ENCODE data around the gene C14orf119.

C14orf119 gene

DNA sequence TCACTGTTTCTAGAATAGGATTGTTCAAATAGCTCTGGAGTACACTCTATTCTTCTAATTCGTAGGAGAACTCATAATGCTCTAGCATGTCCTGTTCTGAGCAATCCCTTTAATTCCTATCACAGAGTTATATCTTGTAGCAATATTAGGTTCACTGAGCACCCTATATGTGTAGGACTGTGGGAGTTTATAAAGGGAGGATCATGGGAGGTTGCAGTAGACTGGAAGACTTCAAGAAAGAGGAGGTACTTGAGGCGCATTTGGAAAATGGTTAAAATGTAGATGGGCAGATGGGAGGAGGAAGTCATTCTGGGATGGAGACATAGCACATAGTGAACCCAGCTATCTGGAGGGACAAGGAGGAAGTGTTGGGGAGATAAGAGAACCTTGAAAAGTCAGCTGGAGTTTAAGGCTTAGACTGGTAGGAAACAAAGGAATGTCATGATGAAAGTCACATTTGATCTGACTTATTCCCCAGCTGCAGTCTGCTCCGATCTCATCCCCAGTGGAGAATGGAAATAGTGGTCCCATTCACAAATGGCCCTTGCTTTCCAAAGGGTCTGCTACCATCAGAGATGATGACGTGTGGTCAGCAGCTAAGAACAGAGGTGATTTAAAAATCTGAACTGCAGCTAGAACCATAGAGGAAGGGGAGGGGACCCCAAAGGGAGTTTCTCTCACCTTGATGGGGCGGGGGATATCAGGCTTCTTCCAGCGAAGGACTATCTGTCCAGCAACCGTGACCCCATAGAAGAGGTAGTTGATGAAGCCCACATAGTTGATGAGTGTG, 33.9 kb downstream of the C14orf119 start:
- no peak for DNase-seq

DNA sequence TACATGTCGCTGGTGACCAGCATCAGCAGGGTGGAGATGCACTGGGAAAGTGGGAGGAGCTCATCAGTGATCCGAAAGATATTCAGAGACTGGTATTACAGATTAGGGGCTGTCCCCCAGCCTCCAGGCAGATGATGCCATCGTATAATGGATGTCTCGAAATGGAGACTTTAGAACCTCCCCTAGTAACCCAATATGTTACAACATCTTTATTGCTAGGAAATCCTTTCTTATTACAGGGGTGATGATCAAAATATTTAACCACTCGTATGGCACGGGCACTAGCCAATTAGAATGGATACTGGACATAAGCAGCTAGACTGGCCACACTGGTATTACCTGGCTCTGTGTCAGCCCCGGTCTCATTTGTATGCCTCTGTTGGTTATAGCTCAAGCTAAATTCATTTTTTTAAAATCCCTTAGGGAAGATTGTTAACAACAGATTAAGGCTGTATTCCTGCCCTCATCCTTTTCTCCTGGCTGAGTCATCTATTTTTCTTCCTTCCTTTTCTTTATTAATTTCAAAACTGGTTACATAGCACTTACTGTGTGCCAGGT, 34.5 kb downstream of the C14orf119 start:
- DNase-seq, result no peak

GRCh38 chr14:23130871-23131270, 35.6 kb downstream of the C14orf119 start:
- no peak for DNase-seq

DNA sequence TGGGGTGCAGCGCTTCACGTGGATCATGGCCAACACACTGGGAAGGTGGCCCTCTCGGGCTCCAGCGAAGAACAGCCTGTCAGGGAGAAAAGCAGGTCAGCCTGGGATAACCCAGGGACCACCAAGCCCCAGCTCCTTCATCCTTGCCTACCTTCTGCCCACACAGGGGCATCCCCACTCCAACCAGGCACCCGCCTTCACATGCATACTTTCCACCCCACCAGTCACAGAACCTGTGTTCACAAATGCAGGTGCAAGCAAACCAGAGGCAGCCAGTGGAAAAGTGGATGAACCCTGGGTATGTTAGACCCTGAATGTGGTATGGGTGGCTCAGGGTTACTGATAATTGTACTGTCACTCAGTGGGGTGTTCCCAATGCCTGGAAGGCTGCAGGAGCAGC, 36.2 kb downstream of the C14orf119 start:
- DNase-seq, result no peak

DNA sequence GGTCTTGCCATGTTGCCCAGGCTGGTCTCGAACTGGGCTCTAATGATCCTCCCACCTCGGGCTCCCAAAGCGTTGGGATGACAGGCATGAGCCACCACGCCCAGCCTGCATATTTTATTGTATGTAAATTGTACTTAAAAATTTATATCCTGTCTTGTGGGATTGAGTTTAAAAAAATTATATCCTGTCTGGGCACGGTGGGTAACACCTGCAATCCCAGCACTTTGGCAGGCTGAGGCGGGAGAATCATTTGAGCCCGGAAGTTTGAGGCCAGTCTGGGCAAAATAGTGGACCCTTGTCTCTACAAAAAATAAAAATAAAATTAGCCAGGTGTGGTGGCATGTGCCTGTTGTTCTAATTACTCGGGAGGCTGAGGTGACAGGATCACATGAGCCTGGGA, 37.7 kb downstream of the C14orf119 start:
- no peak for DNase-seq

GRCh38 chr14:23136566-23137133, 41.3 kb downstream of the C14orf119 start:
- DNase-seq, result no peak

DNA sequence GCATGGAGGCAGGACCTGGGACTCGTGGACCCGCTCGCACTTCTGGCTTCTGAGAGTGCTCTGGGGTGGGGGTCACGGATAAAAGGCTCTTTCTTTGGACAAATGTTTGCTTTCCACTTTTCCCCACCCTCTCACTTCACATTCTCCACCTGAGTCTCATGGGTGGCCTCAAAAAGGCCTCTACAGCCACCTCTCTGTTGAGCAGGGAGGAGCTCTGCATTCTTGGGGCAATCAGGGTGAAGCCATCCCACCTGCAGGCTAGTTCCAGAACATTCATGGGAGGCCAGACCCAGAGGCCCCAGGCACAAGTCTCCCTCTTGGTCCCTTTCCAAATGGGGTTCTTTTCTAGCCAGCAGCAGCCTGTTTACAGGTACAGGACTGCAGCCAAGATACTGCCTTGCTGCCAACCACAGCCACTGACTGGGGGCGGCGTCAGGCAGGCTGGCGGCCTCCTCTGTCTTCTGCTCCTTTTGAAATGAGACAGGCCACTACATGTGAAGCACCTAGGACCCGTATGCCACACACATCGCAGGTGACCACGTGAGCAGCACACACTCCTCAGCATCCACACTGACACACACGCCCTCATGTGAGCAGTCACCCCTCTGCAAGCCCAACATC, 42.0 kb downstream of the C14orf119 start:
- DNase-seq, result no peak

- no peak for DNase-seq
Measured at GRCh38 chr14:23137813-23138535, 42.7 kb downstream of the C14orf119 start.

GRCh38 chr14:23139874-23140273, 44.6 kb downstream of the C14orf119 start:
- DNase-seq, result no peak

DNA sequence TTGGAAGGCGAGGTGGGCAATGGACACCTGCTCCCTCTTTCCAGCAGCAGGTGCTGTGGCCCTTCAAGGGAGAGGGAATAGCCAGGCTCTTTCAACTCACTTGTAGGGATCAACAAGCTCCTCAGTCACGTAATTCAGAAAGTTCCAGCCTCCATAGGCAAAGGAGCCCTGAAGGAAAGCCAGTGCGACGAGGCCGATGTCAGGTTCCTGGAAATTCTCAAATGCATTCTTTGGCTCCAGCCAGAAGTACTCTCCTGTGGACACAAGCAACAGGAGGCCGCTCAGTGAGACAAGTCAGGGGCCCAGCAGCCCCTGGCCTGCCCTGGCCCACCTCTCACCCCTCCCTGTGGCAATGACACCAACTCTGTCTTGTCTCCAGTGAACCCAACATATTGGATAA, 45.1 kb downstream of the C14orf119 start:
- DNase-seq, result no peak

- DNase-seq, result no peak
Measured at GRCh38 chr14:23141706-23142444, 46.6 kb downstream of the C14orf119 start.

GRCh38 chr14:23142826-23143225, 47.5 kb downstream of the C14orf119 start:
- DNase-seq, result no peak

- DNase-seq, result no peak
Measured at GRCh38 chr14:23143911-23144310, 48.6 kb downstream of the C14orf119 start.

- DNase-seq, result no peak
Measured at GRCh38 chr14:23145794-23146350, 50.6 kb downstream of the C14orf119 start.

- no peak for DNase-seq
Measured at GRCh38 chr14:23146351-23146910, 51.1 kb downstream of the C14orf119 start.

GRCh38 chr14:23146980-23147379, 51.7 kb downstream of the C14orf119 start:
- DNase-seq, result no peak

DNA sequence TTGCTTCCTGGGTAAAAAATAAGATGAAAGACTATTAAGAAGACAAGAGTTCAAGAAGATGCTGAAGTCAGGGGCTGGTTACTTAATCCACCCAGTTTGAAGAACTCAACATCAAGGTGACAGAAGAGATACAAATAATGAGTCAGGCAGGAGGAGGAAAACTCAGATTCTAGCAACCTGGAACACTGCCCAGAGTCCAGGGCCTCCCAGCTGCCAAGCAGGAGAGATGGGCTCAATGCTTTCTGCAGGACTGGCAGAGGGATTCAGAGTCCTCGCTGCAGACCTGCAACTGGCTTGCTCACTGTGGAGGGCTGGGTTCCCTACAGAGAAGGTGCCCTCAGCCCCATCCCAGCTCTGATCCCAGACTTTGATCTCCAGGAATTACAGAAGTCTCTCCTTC, 52.4 kb downstream of the C14orf119 start:
- DNase-seq, result no peak

GRCh38 chr14:23148591-23149249, 53.4 kb downstream of the C14orf119 start:
- DNase-seq, result no peak

DNA sequence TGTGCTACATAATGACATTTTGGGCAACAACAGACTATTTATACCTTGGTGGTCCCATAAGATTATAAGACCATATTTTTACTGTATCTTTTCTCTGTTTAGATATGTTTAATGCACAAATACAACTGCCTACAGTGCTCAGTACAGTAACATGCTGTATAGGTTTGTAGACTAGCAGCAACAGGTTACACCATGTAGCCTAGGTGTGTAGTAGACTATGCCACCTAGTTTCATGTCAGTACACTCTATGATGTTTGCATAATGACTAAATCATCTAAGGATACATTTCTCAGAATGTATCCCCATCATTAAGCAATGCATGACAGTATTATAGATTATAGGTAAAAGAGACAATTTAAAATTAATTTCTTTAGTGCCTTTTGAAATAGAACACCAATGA, 54.4 kb downstream of the C14orf119 start:
- no peak for DNase-seq
